OCI-LY7 (cell line): ENCODE measurements around the gene FUNDC2.

Experiments used
- CTCF ChIP-seq: fragments of 200-600 bp; sonication (generic); conservative IDR thresholded peaks from 2 replicates; pipeline ENCODE4 v1.5.1; 2014; ENCODE audit warnings: mild to moderate bottlenecking, antibody characterized with exemption, low read length, moderate library complexity, mixed read lengths
- EZH2phosphoT487 ChIP-seq: fragments of 200-600 bp; sonication (generic); IDR thresholded peaks from 2 replicates; pipeline ENCODE4 v1.6.1; 2018; ENCODE audit warnings: low read depth, borderline replicate concordance, mild to moderate bottlenecking, mixed run types, antibody characterized with exemption, low read length, moderate library complexity, mixed read lengths

GRCh38 chrX:155070975-155071693, 44.5 kb downstream of the FUNDC2 start, which contains the start of the genes BRCC3, CMC4 and MTCP1:
- TF ChIP-seq CTCF = no peak
- no peak for TF ChIP-seq EZH2phosphoT487
